Activated CD4-positive, alpha-beta T cell treated with anti-CD3 and anti-CD28 coated beads for 4 hours (primary cell): Measurements from ENCODE around the gene KREMEN1.
A peak's percentile ranks its signal among the peaks of the same experiment; 100 is the strongest.

ENCODE experiments used
- DNase-seq, 2 donors: peaks; one replicate each; pipeline ENCODE4 v3.0.0-alpha.2; 2020

Gene KREMEN1

GRCh38 chr22:29049655-29050263 is 23.1 kb upstream of the KREMEN1 start:
- no peak for DNase-seq

- DNase-seq = no peak
Measured at GRCh38 chr22:29050457-29050856, 22.4 kb upstream of the KREMEN1 start.

GRCh38 chr22:29053048-29053702 is 19.7 kb upstream of the KREMEN1 start:
- DNase-seq = no peak

GRCh38 chr22:29054251-29054767 is 18.5 kb upstream of the KREMEN1 start:
- no peak for DNase-seq

- no peak for DNase-seq
Measured at GRCh38 chr22:29055192-29055830, 17.5 kb upstream of the KREMEN1 start.

- DNase-seq = no peak
Measured at GRCh38 chr22:29056472-29056871, 16.4 kb upstream of the KREMEN1 start.

- no peak for DNase-seq
Measured at GRCh38 chr22:29060251-29060869, 12.5 kb upstream of the KREMEN1 start.

GRCh38 chr22:29060931-29061330 is 11.9 kb upstream of the KREMEN1 start:
- DNase-seq = no peak

GRCh38 chr22:29061773-29062172 is 11.1 kb upstream of the KREMEN1 start, which contains the start of gene C22orf31:
Gene C22orf31, minus strand, starts transcription at chr22:29061831. Its CDS starts 39 bp downstream, at chr22:29061792.
- DNase-seq = no peak

- DNase-seq = no peak
Measured at GRCh38 chr22:29062286-29062821, 10.5 kb upstream of the KREMEN1 start.

GRCh38 chr22:29065468-29066190 is 7.2 kb upstream of the KREMEN1 start:
- no peak for DNase-seq

GRCh38 chr22:29069463-29069862 is 3.4 kb upstream of the KREMEN1 start:
- DNase-seq = no peak

- no peak for DNase-seq
Measured at GRCh38 chr22:29070490-29070889, 2.3 kb upstream of the KREMEN1 start.

- DNase-seq = peak; percentile 22 to 23
Measured at GRCh38 chr22:29071261-29072045, 1.4 kb upstream of the KREMEN1 start.

GRCh38 chr22:29072193-29072978 is 449 bp upstream of the KREMEN1 start:
- DNase-seq = peak; percentile 81

GRCh38 chr22:29073618-29074275 is 912 bp downstream of the KREMEN1 start:
- DNase-seq = peak; percentile 26 to 36

GRCh38 chr22:29074276-29074772 is 1.5 kb downstream of the KREMEN1 start:
- no peak for DNase-seq

GRCh38 chr22:29078036-29078868 is 5.4 kb downstream of the KREMEN1 start:
- DNase-seq = no peak

- no peak for DNase-seq
Measured at GRCh38 chr22:29078869-29079207, 6.0 kb downstream of the KREMEN1 start.
